Esophagus muscularis mucosa (tissue), 3 donors: ENCODE measurements around the gene KIR2DL3.

Experiments used
- POLR2A ChIP-seq: fragments of 450-650 bp; IDR thresholded peaks from one replicate; pipeline ENCODE4 v1.6.1; 2017; ENCODE audit warnings: antibody characterized with exemption, moderate library complexity, mild to moderate bottlenecking, low read depth
- TF ChIP-seq, protein P1 (sequence below), 3 experiments: fragments of 200-600 bp in 2 of 3; fragments of 450-650 bp in 1 of 3; sonication (generic) in 2 of 3; IDR thresholded peaks; one replicate each; pipeline ENCODE4 v1.5.1; 2017 to 2019; ENCODE audit warnings: antibody characterized with exemption in 3 of 3, mild to moderate bottlenecking in 2 of 3, moderate library complexity in 1 of 3

- TF ChIP-seq POLR2A: no peak
- TF ChIP-seq, protein P1, sequence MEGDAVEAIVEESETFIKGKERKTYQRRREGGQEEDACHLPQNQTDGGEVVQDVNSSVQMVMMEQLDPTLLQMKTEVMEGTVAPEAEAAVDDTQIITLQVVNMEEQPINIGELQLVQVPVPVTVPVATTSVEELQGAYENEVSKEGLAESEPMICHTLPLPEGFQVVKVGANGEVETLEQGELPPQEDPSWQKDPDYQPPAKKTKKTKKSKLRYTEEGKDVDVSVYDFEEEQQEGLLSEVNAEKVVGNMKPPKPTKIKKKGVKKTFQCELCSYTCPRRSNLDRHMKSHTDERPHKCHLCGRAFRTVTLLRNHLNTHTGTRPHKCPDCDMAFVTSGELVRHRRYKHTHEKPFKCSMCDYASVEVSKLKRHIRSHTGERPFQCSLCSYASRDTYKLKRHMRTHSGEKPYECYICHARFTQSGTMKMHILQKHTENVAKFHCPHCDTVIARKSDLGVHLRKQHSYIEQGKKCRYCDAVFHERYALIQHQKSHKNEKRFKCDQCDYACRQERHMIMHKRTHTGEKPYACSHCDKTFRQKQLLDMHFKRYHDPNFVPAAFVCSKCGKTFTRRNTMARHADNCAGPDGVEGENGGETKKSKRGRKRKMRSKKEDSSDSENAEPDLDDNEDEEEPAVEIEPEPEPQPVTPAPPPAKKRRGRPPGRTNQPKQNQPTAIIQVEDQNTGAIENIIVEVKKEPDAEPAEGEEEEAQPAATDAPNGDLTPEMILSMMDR (IDR thresholded peaks at IDR 0.05): no peak
Observed at GRCh38 chr19:54790711-54791110, 52.4 kb downstream of the KIR2DL3 start.
